Mononuclear cell (primary cell): ENCODE results near the gene CAPN15. TPM values are rescaled to one million over a fixed set of nuclear protein-coding genes. Genes with fewer than 3 reads are reported as not detected.
A peak's percentile ranks its signal among the peaks of the same experiment; 100 is the strongest.

Experiments used
- H3K27me3 ChIP-seq: 2 replicates; pipeline ENCODE4 v1.6.0; 2011; ENCODE audit warnings: low read length, control low read depth; ENCODE audit not compliant: insufficient read depth
- H3K4me1 ChIP-seq: 2 replicates; pipeline ENCODE4 v1.5.1; 2011; ENCODE audit warnings: mild to moderate bottlenecking, low read length, control low read depth; ENCODE audit not compliant: insufficient read depth
- H3K4me3 ChIP-seq: 2 replicates; pipeline ENCODE4 v1.5.1; 2011; ENCODE audit warnings: mild to moderate bottlenecking, low read length, moderate library complexity
- H3K9me3 ChIP-seq: 2 replicates; pipeline ENCODE4 v1.5.1; 2011; ENCODE audit warnings: low read depth, mild to moderate bottlenecking, control low read depth, low read length
- total RNA-seq: library from RNA; depleted of rRNA; stranded (reverse); fragments of >200 nt; gene quantifications from one replicate; pipeline ENCODE4 v1.2.3, GENCODE V29; 2012

CAPN15 gene
- total RNA-seq, 1 donor: 31.2 TPM

DNA sequence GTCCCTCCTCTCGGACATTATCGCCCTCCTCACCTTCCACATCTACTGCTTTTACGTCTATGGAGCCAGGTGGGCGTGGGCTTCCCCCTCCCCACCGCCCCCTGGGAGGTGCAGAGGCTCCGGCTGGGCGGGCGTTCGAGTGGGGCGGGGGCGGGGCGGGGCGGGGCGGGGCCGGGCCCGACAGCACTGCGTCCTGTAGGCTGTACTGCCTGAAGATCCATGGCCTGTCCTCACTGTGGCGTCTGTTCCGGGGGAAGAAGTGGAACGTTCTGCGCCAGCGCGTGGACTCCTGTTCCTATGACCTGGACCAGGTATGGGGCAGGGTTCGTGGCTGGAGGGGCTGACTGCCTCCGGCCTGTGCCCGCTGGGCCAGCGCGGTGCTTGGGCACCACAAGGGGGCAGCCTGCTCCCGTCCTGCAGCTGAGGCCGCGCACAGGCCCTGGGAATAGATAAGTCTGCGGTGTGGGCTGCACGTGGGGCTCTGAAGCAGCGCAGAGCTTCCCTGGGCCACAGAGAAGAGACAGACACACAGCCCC lies 51.4 kb downstream of the CAPN15 start:
- no peaks in the 10 kb centered on the region for H3K4me1 ChIP-seq
- no peak overlapping the region for H3K4me3 ChIP-seq
- no peaks in the 10 kb centered on the region for H3K27me3 ChIP-seq
- no peaks in the 10 kb centered on the region for H3K9me3 ChIP-seq

- Histone ChIP-seq H3K4me3 (no peak overlapping the region), H3K27me3 (no peaks in the 10 kb centered on the region), H3K4me1 (no peaks in the 10 kb centered on the region), H3K9me3 (no peaks in the 10 kb centered on the region)
Measured at GRCh38 chr16:580141-580945, 52.8 kb downstream of the CAPN15 start.

DNA sequence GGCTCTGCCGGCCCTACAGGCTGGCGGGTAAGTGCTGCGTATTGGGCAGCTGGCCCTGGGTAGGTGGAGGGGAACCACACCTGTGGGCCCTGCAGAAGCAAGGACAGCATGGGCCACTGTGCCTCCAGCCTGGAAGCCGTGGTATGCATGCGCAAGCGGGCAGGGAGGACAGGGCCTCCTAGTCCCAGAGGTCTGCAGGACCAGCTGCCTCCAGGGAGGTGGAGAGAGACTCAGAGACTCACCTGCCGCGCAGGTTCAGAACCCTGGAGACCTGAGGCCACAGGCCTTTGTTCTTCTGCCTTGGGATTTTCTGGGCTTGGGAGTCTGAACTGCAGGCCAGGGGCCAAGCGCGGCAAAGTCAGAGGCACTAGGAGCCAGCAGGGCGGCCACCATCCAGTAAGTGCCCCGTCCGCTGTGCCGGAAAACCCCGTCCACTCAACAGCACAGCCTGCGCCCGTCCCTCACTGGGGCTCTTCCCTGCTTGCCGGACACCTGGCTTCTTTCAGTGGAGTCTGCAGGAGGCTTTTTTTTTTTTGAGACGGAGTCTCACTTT lies 53.5 kb downstream of the CAPN15 start:
- Histone ChIP-seq H3K4me3 (no peak overlapping the region), H3K4me1 (no peaks in the 10 kb centered on the region), H3K27me3 (no peaks in the 10 kb centered on the region), H3K9me3 (no peaks in the 10 kb centered on the region)

- Histone ChIP-seq H3K4me3 (no peak overlapping the region), H3K9me3 (no peaks in the 10 kb centered on the region), H3K27me3 (no peaks in the 10 kb centered on the region), H3K4me1 (peaks cover 1% of the 10 kb centered on the region)
Measured at GRCh38 chr16:582218-582613, 54.7 kb downstream of the CAPN15 start.

DNA sequence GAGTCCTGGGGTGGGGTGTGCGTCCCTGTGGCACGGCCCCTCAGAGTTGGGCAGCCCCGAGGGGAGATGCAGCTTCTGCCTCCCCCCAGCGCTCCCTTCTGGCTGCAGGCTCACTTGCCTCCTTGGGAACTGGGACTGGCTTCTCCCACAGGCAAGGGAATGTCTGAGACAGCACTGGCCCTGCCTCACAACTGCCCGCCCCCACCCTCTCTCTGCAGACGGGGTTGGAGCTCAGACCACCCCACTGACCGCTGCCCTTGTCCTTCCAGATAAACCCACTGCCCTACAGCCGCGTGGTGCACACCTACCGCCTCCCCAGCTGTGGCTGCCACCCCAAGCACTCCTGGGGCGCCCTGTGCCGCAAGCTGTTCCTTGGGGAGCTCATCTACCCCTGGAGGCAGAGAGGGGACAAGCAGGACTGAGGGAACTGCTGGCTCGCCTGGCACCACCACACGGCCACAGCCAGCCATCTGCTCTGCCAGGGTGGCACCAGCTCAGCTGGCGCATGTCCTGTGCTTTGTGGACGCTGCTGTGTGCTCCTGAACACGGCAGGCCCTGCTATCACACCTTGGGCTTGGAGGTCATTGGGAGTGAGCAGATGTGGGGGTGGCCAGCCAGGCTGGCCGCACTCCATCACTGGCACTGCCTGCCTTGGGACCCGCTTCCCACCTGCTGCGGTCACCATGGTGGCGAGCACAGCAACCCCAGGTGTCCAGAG lies 55.3 kb downstream of the CAPN15 start:
- no peaks in the 10 kb centered on the region for H3K9me3 ChIP-seq
- no peaks in the 10 kb centered on the region for H3K27me3 ChIP-seq
- H3K4me3 ChIP-seq: no peak overlapping the region
- peaks cover 7% of the 10 kb centered on the region for H3K4me1 ChIP-seq

GRCh38 chr16:583470-583814 lies 55.9 kb downstream of the CAPN15 start:
- no peak overlapping the region for H3K4me3 ChIP-seq
- no peaks in the 10 kb centered on the region for H3K9me3 ChIP-seq
- peaks cover 13% of the 10 kb centered on the region for H3K4me1 ChIP-seq
- no peaks in the 10 kb centered on the region for H3K27me3 ChIP-seq

DNA sequence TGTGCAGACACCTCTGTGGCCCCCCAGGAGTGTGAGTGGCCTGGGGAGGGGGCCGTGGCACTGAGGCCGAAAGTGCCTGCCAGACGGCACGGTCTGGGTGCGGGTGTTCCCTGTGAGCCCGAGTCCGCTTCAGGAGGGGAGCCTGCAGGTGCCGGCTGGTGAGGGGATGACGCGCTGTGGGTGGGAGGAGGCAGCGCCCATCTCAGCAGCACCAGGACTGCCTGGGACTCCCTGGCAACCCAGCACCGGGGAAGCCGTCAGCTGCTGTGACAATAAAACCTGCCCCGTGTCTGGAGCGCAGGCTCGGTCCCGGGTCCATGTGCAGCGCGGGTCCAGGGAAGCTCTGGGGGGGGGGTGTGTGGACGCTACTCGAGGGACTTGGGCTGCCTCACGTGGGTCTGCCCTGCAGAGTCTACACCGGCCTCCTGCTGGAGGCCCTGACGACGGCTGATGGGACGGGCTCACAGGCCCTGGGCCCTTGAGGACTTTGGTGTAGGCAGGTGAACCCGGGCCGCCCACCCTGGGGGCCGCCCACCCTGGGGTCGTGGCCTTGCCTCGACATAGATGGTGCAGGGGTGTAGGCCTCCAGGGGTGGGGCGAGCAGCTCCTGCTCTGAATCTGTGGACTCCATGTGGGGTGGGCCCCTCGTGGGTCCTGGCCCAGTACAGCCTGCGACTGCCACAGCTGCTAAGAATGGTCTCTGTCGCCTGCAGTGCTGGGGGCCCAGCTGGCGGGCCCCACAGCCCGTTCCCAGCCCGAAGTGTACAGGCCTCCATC lies 56.5 kb downstream of the CAPN15 start:
- H3K27me3 ChIP-seq: no peaks in the 10 kb centered on the region
- H3K4me1 ChIP-seq: peaks cover 17% of the 10 kb centered on the region
- no peak overlapping the region for H3K4me3 ChIP-seq
- H3K9me3 ChIP-seq: no peaks in the 10 kb centered on the region

DNA sequence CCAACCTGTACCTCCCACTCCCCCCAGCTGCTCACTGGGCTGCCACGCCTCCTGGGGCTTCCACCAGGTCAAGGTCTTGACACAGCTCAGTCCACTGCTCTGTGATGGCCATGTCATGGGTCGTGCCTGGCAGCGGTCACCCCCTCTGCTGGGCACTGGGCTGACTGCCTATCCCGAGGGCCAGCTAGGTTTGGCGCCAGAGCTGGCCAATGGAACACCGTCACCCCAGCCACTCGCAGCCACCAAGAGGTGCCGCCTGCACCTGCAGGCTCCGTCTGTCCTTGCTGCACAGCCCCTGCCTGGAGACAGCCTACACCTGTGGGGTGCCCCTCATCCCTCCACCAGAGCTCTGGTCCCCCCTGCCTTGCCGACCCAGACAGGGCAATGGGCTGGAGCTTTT lies 57.8 kb downstream of the CAPN15 start:
- Histone ChIP-seq H3K9me3 (no peaks in the 10 kb centered on the region), H3K4me3 (no peak overlapping the region), H3K4me1 (peaks cover 18% of the 10 kb centered on the region), H3K27me3 (no peaks in the 10 kb centered on the region)

DNA sequence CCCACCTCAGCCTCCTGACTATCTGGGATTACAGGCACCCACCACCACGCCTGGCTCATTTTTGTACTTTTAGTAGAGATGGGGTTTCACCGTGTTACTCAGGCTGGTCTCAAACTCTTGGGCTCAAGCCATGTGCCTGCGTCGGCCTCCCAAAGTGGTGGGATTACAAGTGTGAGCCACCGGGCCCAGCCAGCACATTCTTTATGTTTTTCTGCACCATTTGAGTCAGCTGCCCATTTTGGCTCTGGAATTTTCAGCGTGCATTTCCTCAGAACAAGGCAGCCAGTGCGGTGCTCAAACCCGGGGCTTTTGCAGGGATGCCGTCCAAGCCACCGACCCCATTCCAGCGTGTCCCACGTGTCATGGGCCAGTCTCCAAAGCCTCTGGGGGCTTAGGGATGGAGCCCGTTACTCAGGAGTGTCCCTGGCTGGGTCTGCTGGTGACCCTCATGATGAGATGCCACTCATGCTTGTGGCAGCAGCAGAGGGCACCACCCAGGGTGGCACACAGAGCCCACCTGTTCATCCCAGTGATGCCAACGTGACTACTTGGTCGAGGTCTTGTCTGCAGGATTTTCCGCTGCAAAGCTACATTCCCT lies 58.6 kb downstream of the CAPN15 start:
- Histone ChIP-seq H3K4me3 (no peak overlapping the region), H3K27me3 (no peaks in the 10 kb centered on the region), H3K9me3 (no peaks in the 10 kb centered on the region), H3K4me1 (peaks cover 26% of the 10 kb centered on the region)

DNA sequence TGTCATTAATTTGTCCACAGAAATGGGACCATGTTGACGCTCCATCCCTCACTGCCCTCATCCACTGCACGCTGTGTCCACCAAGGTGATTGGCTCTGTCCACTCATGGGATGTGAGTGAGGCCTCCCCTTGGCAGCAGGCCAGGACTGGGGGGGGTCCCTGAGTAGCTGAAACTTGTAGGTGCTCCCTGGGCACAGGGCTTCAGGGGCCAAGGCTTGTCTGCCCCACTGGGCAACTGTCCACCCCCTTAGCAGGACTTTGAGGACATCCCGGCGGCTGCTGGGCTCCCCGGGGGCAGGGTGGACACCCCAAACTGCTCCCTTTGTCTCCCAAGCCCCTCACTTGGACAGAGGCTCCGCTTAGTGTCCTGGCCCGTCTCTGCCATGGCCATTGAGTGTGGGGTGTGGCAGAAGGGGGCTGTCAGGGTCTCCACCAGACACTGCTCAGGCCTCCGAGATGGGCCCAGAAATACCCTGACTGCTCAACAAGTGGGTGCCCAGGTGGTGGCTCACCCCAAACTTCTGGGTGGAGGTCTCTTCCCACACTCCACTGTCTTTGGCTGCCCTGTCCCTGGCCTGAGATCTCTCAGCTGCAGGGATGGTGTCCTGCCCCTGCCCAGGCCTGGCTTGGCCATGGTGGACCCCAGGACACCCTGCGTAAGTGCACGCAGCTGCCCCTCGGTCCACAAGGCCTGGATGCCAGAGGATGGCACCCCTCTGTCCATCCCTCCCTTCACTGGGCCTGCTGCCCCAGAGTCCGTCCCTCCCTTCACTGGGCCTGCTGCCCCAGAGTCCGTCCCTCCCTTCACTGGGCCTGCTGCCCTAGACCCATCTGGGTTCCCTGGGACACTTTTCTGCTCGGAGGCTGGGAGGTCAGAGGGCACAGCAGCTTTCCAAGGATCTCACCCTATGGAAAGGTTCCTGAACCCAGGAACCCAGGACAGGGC lies 59.4 kb downstream of the CAPN15 start:
- Histone ChIP-seq H3K4me3 (no peak overlapping the region), H3K27me3 (no peaks in the 10 kb centered on the region), H3K9me3 (no peaks in the 10 kb centered on the region), H3K4me1 (peaks cover 34% of the 10 kb centered on the region)

DNA sequence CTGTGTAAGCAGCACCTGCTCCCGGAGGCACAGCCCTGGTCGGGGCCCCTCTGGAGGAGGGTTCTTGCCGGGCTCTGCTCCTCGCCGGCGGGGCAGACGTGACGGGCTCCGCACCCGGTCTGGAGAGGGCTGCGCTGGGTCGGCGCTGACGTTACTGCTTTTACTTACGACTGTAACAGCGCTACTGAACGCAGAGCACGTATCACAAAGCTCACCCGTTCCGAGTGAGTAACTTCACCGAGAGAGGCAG lies 61.1 kb downstream of the CAPN15 start:
- H3K9me3 ChIP-seq: no peaks in the 10 kb centered on the region

DNA sequence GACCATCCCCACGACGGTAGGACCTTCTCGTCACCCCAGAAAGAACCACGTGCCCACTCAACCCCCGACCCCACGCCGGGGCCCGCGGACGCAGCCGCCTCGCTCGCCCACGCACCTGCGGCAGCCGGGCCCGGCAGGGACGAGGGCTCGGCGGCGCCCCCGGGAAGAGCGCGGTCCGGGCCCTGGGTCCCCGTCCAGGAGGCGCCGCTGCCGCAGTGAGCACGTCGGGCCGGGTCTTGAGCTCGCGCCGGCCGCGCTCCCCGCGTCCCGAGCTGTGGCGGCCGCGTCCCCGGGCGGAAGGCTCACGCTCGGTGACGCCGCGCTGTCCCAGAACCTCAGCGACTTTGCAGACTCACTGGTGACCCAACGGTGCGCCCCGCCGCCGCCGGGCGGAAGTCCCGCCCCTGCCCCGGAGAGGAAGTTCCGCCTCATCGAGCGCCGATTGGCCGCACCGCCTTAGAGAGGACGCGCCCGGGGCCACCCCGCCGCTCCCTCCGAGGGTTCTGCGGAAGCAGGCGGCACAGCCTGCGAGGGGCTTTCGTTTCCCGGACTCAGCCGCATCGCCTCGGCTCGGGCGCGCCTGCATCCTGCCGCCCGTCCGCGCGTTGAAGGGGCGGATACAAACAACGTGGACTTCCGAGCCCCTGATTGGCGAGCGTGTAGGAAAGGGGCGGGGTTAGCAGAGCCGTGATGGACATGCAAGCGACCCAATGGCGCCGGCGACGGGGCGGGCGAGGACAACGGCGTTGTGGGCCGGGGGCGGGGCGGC lies 61.6 kb downstream of the CAPN15 start:
- Histone ChIP-seq H3K4me1 (peaks cover 55% of the 10 kb centered on the region), H3K4me3 (peak overlapping the region; percentile 81), H3K9me3 (no peaks in the 10 kb centered on the region), H3K27me3 (no peaks in the 10 kb centered on the region)

More for the DNA sequence above, 61.1 kb downstream of the CAPN15 start:
- peaks cover 50% of the 10 kb centered on the region for H3K4me1 ChIP-seq
- peak overlapping the region; percentile 81 for H3K4me3 ChIP-seq
- H3K27me3 ChIP-seq: no peaks in the 10 kb centered on the region

DNA sequence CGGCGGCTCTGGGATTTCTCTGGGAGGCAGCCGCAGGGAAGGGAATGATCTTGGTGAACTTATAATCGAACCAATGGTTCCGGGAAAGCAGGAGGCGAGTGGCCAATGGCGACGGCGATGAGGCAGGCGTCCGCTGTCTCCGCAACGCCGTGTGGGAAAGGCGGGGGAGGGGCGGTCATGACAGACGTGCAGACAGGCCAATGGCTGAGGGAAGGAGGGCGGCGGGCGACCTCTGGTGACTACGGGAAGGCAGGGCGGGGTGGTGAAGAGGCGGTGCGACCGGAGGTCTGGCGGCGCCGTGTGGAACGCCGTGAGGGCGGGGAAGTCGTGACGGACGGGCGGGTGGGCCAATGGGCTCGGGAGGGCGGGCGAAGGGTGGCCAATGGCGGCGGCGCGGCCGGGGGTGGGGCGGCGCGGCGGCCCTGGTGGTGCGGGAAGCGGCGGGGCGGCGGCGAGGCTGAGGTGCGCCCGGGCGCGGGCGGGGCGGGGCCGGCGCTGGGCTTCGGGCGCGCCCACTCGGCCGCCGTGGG lies 62.2 kb downstream of the CAPN15 start, which contains the start of gene RAB40C:
RAB40C (plus strand) TSS at position 409 of the 530 bp plus-strand sequence. CDS start 226 bp downstream, outside the sequence.
- Histone ChIP-seq H3K4me3 (peak within 1 kb of the TSS; percentile 81), H3K9me3 (no peaks in the 10 kb centered on the region), H3K4me1 (peaks cover 60% of the 10 kb centered on the region), H3K27me3 (no peaks in the 10 kb centered on the region)
